ENCODE data around the gene PCK2. TPM values are rescaled to one million over a fixed set of nuclear protein-coding genes. Genes with fewer than 3 reads are reported as not detected.

PCK2 gene
- total and polyA plus RNA-seq, 2 of the 13 experiments (the other 11 are each of a cell fraction or from before 2014, with no cell fraction given): 129 to 272 TPM

- TF ChIP-seq ZNF709 (CRISPR knock-in tag; IDR thresholded peaks at IDR 0.05) (peak; percentile 92), ZNF598 (CRISPR knock-in tag; IDR thresholded peaks at IDR 0.05; ENCODE audit: borderline replicate concordance) (peak; percentile 54; the same call in 1 of the 2 replicates), ZNF468 (CRISPR knock-in tag; IDR thresholded peaks at IDR 0.05) (peak; percentile 93; the same call in 1 of the 2 replicates), ZNF451 (CRISPR knock-in tag; IDR thresholded peaks at IDR 0.05) (peak; percentile 99), ZBTB42 (CRISPR knock-in tag; IDR thresholded peaks at IDR 0.05) (peak; percentile 85; the same call in 1 of the 2 replicates), KLF15 (CRISPR knock-in tag; IDR thresholded peaks at IDR 0.05; ENCODE audit: borderline replicate concordance) (no peak; the same call in 1 of the 2 replicates), ZNF589 (CRISPR knock-in tag; conservative IDR thresholded peaks at IDR 0.05) (no peak), ZNF496 (CRISPR knock-in tag; IDR thresholded peaks at IDR 0.05; ENCODE audit: insufficient replicate concordance) (no peak), ZNF644 (CRISPR knock-in tag; IDR thresholded peaks at IDR 0.05; ENCODE audit: low read depth) (peak; percentile 94), SRY (CRISPR knock-in tag; IDR thresholded peaks at IDR 0.05) (no peak), ZBTB34 (CRISPR knock-in tag; IDR thresholded peaks at IDR 0.05) (peak; percentile 91; the same call in 1 of the 2 replicates), SPEN (CRISPR knock-in tag; IDR thresholded peaks at IDR 0.05; ENCODE audit: low read depth) (peak; percentile 99), PRDM15 (CRISPR knock-in tag; IDR thresholded peaks at IDR 0.05) (peak; percentile 91), FOSL1 (CRISPR knock-in tag; IDR thresholded peaks at IDR 0.05; ENCODE audit: borderline replicate concordance) (peak; percentile 39; the same call in 1 of the 2 replicates), TFDP2 (CRISPR knock-in tag; IDR thresholded peaks at IDR 0.05) (peak; percentile 85), ZNF839 (CRISPR knock-in tag; IDR thresholded peaks at IDR 0.05; ENCODE audit: borderline replicate concordance) (peak; percentile 97; the same call in 1 of the 2 replicates), GATA4 (IDR thresholded peaks at IDR 0.05; ENCODE audit: borderline replicate concordance, low read depth) (peak; percentile 94), MXD3 (CRISPR knock-in tag; IDR thresholded peaks at IDR 0.05) (peak; percentile 96), ZNF615 (CRISPR knock-in tag; IDR thresholded peaks at IDR 0.05; ENCODE audit: borderline replicate concordance) (peak; percentile 98), CBX5 (CRISPR knock-in tag; IDR thresholded peaks at IDR 0.05; ENCODE audit: borderline replicate concordance) (peak; percentile 99), JARID2 (CRISPR knock-in tag; IDR thresholded peaks at IDR 0.05; ENCODE audit: insufficient replicate concordance) (peak; percentile 98)
Measured at GRCh38 chr14:24113801-24114531, 19.9 kb downstream of the PCK2 start (continued).
